Fibroblast of lung (primary cell): ENCODE results near the gene NRCAM.

Source experiments
- EZH2 ChIP-seq: IDR thresholded peaks from 2 replicates; pipeline ENCODE4 v1.5.1; 2012; ENCODE audit warnings: low read length, control low read depth, mild to moderate bottlenecking; ENCODE audit errors: missing control alignments
- TF ChIP-seq, protein P1 (sequence below), 2 donors: IDR thresholded peaks in 1 of 2; conservative IDR thresholded peaks in 1 of 2; 1 replicate in 1 of 2; 2 replicates in 1 of 2; pipeline ENCODE4 v1.5.1; 2011 to 2012; ENCODE audit warnings: low read length in 2 of 2, control low read depth in 1 of 2, inconsistent platforms in 1 of 2, low read depth in 1 of 2, mild to moderate bottlenecking in 1 of 2

- TF ChIP-seq, protein P1, sequence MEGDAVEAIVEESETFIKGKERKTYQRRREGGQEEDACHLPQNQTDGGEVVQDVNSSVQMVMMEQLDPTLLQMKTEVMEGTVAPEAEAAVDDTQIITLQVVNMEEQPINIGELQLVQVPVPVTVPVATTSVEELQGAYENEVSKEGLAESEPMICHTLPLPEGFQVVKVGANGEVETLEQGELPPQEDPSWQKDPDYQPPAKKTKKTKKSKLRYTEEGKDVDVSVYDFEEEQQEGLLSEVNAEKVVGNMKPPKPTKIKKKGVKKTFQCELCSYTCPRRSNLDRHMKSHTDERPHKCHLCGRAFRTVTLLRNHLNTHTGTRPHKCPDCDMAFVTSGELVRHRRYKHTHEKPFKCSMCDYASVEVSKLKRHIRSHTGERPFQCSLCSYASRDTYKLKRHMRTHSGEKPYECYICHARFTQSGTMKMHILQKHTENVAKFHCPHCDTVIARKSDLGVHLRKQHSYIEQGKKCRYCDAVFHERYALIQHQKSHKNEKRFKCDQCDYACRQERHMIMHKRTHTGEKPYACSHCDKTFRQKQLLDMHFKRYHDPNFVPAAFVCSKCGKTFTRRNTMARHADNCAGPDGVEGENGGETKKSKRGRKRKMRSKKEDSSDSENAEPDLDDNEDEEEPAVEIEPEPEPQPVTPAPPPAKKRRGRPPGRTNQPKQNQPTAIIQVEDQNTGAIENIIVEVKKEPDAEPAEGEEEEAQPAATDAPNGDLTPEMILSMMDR (conservative IDR thresholded peaks at IDR 0.05 in 1 of 2, IDR thresholded peaks at IDR 0.05 in 1 of 2; ENCODE audit: low read depth in 1 of 2, low read length in 2 of 2), result peak; percentile 27 to 44
- no peak for TF ChIP-seq EZH2
These were observed 346.9 kb downstream of the NRCAM start for GRCh38 chr7:108109221-108109908.
